Effector memory CD8-positive, alpha-beta T cell (primary cell): ENCODE measurements around the gene GAK.

Experiments used
- ATAC-seq: fragments of 150-1000 bp; cut with Tn5 transposase; replicated peaks from 2 replicates; pipeline ENCODE4 v1.10.0; 2021; ENCODE audit warnings: mild to moderate bottlenecking, moderate library complexity
- DNase-seq, 3 experiments: peaks; one replicate each; pipeline ENCODE4 v3.0.0; 2021
- H3K27ac Mint-ChIP-seq, 2 donors: one replicate each; pipeline ENCODE4 v1.8.0; 2022; ENCODE audit warnings: mild to moderate bottlenecking in 2 of 2, mixed read lengths in 2 of 2, moderate library complexity in 2 of 2
- H3K27me3 Mint-ChIP-seq, 2 donors: one replicate each; pipeline ENCODE4 v1.8.0; 2022; ENCODE audit warnings: mixed read lengths in 2 of 2
- H3K36me3 Mint-ChIP-seq: one replicate; pipeline ENCODE4 v1.8.0; 2022; ENCODE audit warnings: mild to moderate bottlenecking, moderate library complexity, mixed read lengths; ENCODE audit not compliant: insufficient read depth
- H3K4me1 Mint-ChIP-seq, 2 donors: one replicate each; pipeline ENCODE4 v1.8.0; 2022; ENCODE audit warnings: low read depth in 2 of 2, mixed read lengths in 2 of 2
- H3K4me3 Mint-ChIP-seq, 2 donors: one replicate each; pipeline ENCODE4 v1.8.0; 2022; ENCODE audit warnings: mild to moderate bottlenecking in 2 of 2, mixed read lengths in 2 of 2, moderate library complexity in 2 of 2
- H3K9me3 Mint-ChIP-seq, 2 donors: one replicate each; pipeline ENCODE4 v1.8.0; 2022; ENCODE audit warnings: mixed read lengths in 2 of 2

GAK gene

GRCh38 chr4:864456-865120 is 67.5 kb downstream of the GAK start:
- ATAC-seq: no peak
- DNase-seq: no peak
- Mint-ChIP-seq H3K27ac (no peak overlapping the region), H3K4me3 (no peak overlapping the region), H3K27me3 (no peaks in the 10 kb centered on the region), H3K4me1 (peaks cover 4 to 5% of the 10 kb centered on the region in 2 donors), H3K36me3 (peaks cover 51% of the 10 kb centered on the region), H3K9me3 (no peaks in the 10 kb centered on the region)

DNA sequence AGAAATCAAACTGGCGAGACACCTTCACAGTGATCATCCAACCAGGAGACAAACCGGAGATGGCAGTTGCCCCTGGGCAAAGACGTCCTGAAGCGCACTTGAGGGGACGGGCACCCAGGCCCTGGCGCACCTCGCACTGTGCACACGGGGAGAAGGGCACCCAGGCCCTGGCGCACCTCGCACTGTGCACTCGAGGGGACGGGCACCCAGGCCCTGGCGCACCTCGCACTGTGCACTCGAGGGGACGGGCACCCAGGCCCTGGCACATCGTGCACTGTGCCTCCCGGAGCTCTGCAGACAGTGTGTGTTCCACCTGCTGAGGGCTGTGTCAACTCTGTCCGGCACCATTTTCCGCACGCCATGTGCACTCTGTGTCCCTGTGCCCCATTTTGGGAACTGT is 71.6 kb downstream of the GAK start:
- ATAC-seq (no peak), DNase-seq (no peak)
- peaks cover 18 to 19% of the 10 kb centered on the region in 2 donors for H3K4me1 Mint-ChIP-seq
- H3K27ac Mint-ChIP-seq: no peak overlapping the region
- no peak overlapping the region for H3K4me3 Mint-ChIP-seq
- no peaks in the 10 kb centered on the region for H3K27me3 Mint-ChIP-seq
- peaks cover 80% of the 10 kb centered on the region for H3K36me3 Mint-ChIP-seq
- peaks cover 7 to 10% of the 10 kb centered on the region in 2 donors for H3K9me3 Mint-ChIP-seq

DNA sequence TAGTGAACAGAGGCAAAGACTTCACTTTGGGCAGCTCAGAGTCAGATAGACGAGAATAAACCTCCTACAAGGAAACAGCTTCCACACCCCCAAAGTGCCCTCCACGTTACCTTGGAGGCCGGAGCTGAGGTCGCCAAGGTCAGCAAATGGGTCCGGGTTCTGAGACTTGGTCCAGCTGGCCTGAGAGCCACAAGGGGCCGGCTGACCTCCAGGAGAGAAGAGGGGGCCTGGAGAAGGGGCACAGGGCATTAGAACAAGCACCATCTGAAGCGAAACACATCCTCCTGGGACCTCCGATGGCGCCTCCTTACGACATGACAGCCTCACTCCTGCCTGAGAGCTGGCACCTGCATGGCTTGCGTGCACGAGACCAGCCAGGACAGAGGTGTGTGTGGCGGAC is 72.6 kb downstream of the GAK start:
- Mint-ChIP-seq H3K27ac (no peak overlapping the region), H3K4me1 (peaks cover 18 to 19% of the 10 kb centered on the region in 2 donors), H3K27me3 (no peaks in the 10 kb centered on the region), H3K9me3 (peaks cover 7 to 10% of the 10 kb centered on the region in 2 donors), H3K36me3 (peaks cover 75% of the 10 kb centered on the region), H3K4me3 (no peak overlapping the region)
- DNase-seq: no peak
- no peak for ATAC-seq

- Mint-ChIP-seq H3K9me3 (peaks cover 7 to 10% of the 10 kb centered on the region in 2 donors), H3K27ac (peak overlapping the region in 1 of 2 donors; percentile 42), H3K4me3 (no peak overlapping the region), H3K4me1 (peaks cover 18 to 19% of the 10 kb centered on the region in 2 donors), H3K36me3 (peaks cover 71% of the 10 kb centered on the region), H3K27me3 (no peaks in the 10 kb centered on the region)
- no peak for DNase-seq
- no peak for ATAC-seq
These were observed 73.2 kb downstream of the GAK start for GRCh38 chr4:858831-859451.

DNA sequence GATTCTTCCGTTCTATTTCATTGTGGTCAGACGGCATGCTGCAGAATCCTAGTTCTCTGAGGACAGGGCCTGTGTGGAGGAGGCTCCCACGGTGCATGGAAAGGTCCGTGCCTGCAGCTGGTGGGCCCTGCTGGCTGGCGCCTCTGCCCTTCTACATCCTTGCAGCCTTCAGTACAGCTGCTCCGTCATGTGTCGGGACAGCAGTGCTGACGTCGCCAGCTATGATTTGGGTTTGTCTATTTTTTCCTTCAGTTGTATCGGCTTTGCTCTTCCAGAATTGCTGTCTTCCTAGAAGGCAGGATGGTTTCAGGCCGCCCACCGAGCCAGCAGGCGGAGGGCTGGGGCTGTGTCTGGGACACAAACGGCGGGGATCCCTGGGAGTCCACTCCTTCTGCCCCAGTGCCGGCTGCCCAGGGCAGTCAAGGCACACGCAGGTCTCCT is 74.1 kb downstream of the GAK start:
- ATAC-seq: no peak
- H3K4me1 Mint-ChIP-seq: peaks cover 18 to 19% of the 10 kb centered on the region in 2 donors
- H3K27me3 Mint-ChIP-seq: no peaks in the 10 kb centered on the region
- no peak for DNase-seq
- no peak overlapping the region for H3K4me3 Mint-ChIP-seq
- H3K36me3 Mint-ChIP-seq: peaks cover 68% of the 10 kb centered on the region
- H3K9me3 Mint-ChIP-seq: peaks cover 7 to 10% of the 10 kb centered on the region in 2 donors
- peak overlapping the region; percentile 42 to 83 for H3K27ac Mint-ChIP-seq

DNA sequence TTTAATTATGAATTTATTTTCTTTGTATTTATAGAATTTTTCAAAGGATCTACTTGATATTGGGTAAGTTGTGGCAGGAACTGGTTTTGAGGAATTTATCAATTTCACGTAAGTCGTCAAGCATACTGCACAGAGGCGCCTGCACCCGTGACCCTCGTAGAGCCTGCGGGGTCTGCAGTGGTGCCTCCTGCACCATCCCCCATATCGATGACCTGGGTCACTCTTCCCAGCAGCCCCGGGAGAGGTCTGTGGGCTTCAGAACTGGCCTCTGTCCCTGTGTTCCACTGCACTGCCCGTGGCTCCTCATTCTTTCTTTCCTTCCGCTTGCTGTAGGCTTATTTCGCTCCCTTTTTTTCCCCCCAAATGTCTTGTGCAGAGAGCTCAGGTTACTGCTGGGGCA is 74.7 kb downstream of the GAK start:
- peak overlapping the region; percentile 42 to 83 for H3K27ac Mint-ChIP-seq
- ATAC-seq (no peak), DNase-seq (no peak)
- peaks cover 7 to 10% of the 10 kb centered on the region in 2 donors for H3K9me3 Mint-ChIP-seq
- H3K4me1 Mint-ChIP-seq: peaks cover 18 to 19% of the 10 kb centered on the region in 2 donors
- peaks cover 66% of the 10 kb centered on the region for H3K36me3 Mint-ChIP-seq
- H3K4me3 Mint-ChIP-seq: no peak overlapping the region
- H3K27me3 Mint-ChIP-seq: no peaks in the 10 kb centered on the region

GRCh38 chr4:856225-856901 is 75.8 kb downstream of the GAK start:
- Mint-ChIP-seq H3K4me3 (peak overlapping the region; percentile 28 to 74), H3K27ac (peak overlapping the region; percentile 90 to 99), H3K27me3 (no peaks in the 10 kb centered on the region), H3K9me3 (peaks cover 7 to 10% of the 10 kb centered on the region in 2 donors), H3K36me3 (peaks cover 70% of the 10 kb centered on the region), H3K4me1 (peaks cover 18 to 19% of the 10 kb centered on the region in 2 donors)
- DNase-seq (peak; percentile 20 to 35 (median 29)), ATAC-seq (peak; percentile 66)

DNA sequence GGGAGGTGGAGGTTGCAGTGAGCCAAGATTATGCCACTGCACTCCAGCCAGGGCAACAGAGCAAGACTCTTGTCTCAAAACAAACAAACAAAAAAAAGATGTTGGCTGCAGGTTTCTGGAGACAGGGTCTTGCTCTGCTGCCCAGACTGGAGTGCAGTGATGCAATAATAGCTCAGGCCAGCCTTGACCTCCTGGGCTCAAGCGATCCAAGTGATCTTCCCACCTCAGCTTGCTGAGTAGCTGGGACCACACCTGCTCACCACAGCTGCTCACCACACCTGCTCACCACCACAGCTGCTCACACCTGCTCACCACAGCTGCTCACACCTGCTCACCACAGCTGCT is 76.3 kb downstream of the GAK start:
- Mint-ChIP-seq H3K27ac (peak overlapping the region; percentile 90 to 99), H3K4me3 (peak overlapping the region; percentile 28 to 74), H3K36me3 (peaks cover 71% of the 10 kb centered on the region), H3K9me3 (peaks cover 7 to 10% of the 10 kb centered on the region in 2 donors), H3K4me1 (peaks cover 18 to 19% of the 10 kb centered on the region in 2 donors), H3K27me3 (no peaks in the 10 kb centered on the region)
- peak; percentile 60 for ATAC-seq
- no peak for DNase-seq

- H3K27ac Mint-ChIP-seq: peak overlapping the region in 1 of 2 donors; percentile 29
These were observed 77.8 kb downstream of the GAK start for GRCh38 chr4:854356-854755.

GRCh38 chr4:853416-853781 is 78.7 kb downstream of the GAK start:
- peaks cover 7 to 10% of the 10 kb centered on the region in 2 donors for H3K9me3 Mint-ChIP-seq
- no peaks in the 10 kb centered on the region for H3K27me3 Mint-ChIP-seq
- ATAC-seq (no peak), DNase-seq (no peak)
- peaks cover 12 to 15% of the 10 kb centered on the region in 2 donors for H3K4me1 Mint-ChIP-seq
- no peak overlapping the region for H3K27ac Mint-ChIP-seq
- peaks cover 53% of the 10 kb centered on the region for H3K36me3 Mint-ChIP-seq
- no peak overlapping the region for H3K4me3 Mint-ChIP-seq

More at GRCh38 chr4:854356-854755, 77.8 kb downstream of the GAK start:
- ATAC-seq (no peak), DNase-seq (no peak)
- Mint-ChIP-seq H3K9me3 (peaks cover 7 to 10% of the 10 kb centered on the region in 2 donors), H3K27me3 (no peaks in the 10 kb centered on the region), H3K4me3 (no peak overlapping the region), H3K36me3 (peaks cover 62% of the 10 kb centered on the region), H3K4me1 (peaks cover 15% of the 10 kb centered on the region in 2 donors)

DNA sequence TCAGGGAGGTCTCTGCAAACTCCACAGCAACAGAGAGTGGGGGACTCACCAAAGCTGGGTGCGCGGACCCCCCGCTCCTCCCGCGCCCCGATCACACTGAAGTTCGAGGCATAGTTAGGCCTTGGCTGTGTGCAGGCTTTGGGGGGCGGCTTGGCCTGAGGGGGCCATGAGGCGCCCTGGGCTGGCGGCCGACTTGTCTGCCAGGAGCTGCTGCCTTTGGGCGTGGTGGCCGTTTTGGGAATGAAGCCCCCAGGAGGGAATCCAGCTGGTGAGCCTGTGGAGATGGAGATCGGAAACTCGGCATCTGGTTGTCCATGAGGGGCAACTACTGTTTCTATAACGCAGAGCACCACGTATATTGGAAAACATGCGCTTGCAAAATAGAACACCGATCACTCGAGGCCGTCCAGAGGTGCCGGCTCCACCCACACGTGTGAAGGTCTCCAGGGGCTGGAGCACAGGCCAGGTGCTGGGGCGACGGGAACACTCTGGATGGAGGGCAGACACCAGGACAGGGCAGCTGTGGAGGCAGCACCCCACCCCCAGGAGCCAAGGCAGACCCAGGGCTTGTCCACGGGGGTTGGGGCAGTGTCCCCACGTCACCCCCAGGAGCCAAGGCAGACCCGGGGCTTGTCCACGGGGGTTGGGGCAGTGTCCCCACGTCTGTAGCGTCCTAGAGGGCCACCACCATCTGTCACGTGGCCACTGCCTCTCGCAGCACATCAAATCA is 80.2 kb downstream of the GAK start:
- ATAC-seq (no peak), DNase-seq (no peak)
- Mint-ChIP-seq H3K4me3 (no peak overlapping the region), H3K4me1 (peaks cover 6 to 9% of the 10 kb centered on the region in 2 donors), H3K27ac (no peak overlapping the region), H3K9me3 (peaks cover 7 to 9% of the 10 kb centered on the region in 2 donors), H3K27me3 (no peaks in the 10 kb centered on the region), H3K36me3 (peaks cover 39% of the 10 kb centered on the region)

DNA sequence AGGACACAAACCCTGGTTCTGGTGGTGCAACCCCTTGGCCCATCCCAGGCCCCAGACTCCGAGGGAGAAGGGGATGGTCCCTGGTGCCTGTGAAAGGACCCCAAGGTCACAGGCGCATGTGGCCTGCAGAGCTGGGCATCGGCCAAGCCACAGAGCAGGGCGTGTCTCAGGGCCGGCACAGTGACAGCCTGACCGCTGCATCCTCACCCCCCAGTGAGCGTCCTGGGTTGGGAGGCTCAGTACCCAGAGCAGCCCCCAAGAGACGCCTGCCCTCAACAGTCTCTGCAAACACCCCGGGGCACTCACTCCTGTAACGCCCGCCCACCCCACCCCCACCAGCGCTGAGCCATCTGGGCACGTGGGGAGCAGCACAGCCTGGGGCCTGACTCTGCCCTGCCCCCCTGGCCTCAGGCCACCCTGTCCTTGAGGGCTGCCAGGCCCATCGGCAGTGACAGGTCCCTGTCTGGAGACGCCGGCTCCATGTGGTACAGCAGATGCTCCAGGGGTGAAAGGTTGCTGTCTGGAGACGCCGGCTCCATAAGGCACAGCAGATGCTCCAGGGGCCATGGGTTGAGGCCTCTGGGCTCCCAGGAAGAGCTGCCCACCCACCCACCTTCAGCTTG is 81.7 kb downstream of the GAK start:
- DNase-seq (no peak), ATAC-seq (no peak)
- Mint-ChIP-seq H3K4me1 (peaks cover 1 to 3% of the 10 kb centered on the region in 2 donors), H3K4me3 (no peak overlapping the region), H3K27ac (no peak overlapping the region), H3K27me3 (no peaks in the 10 kb centered on the region), H3K9me3 (no peaks in the 10 kb centered on the region), H3K36me3 (peaks cover 25% of the 10 kb centered on the region)
